Memory B cell (primary cell): Measurements from ENCODE around the gene VPS26B.
"Not testable (repeated sequence)": the region's sequence is repeated elsewhere in the genome, so short reads cannot be mapped to it uniquely, and the experiment has no call there.

Experiments used
- ATAC-seq: fragments of 150-1000 bp; cut with Tn5 transposase; 2 replicates; pipeline ENCODE4 v1.10.0; 2021; ENCODE audit warnings: low read depth, mild to moderate bottlenecking, moderate library complexity
- DNase-seq, 2 donors: peaks; one replicate each; pipeline ENCODE4 v3.0.0; 2022; ENCODE audit warnings: low spot score in 2 of 2
- H3K27ac Mint-ChIP-seq: one replicate; pipeline ENCODE4 v1.8.0; 2022; ENCODE audit warnings: mild to moderate bottlenecking, moderate library complexity, mixed read lengths
- H3K27me3 Mint-ChIP-seq: one replicate; pipeline ENCODE4 v1.8.0; 2022; ENCODE audit warnings: mixed read lengths
- H3K36me3 Mint-ChIP-seq: one replicate; pipeline ENCODE4 v1.8.0; 2022; ENCODE audit warnings: mild to moderate bottlenecking, mixed read lengths
- H3K4me1 Mint-ChIP-seq: one replicate; pipeline ENCODE4 v1.8.0; 2022; ENCODE audit warnings: mixed read lengths
- H3K4me3 Mint-ChIP-seq: one replicate; pipeline ENCODE4 v1.8.0; 2022; ENCODE audit warnings: mild to moderate bottlenecking, moderate library complexity, mixed read lengths
- H3K9me3 Mint-ChIP-seq: one replicate; pipeline ENCODE4 v1.8.0; 2022; ENCODE audit warnings: mixed read lengths

VPS26B gene

GRCh38 chr11:134242376-134242775 lies 17.9 kb downstream of the VPS26B start:
- Mint-ChIP-seq H3K36me3 (peaks cover 15% of the 10 kb centered on the region), H3K27ac (no peak overlapping the region), H3K9me3 (no peaks in the 10 kb centered on the region), H3K4me1 (peaks cover 7% of the 10 kb centered on the region), H3K27me3 (no peaks in the 10 kb centered on the region), H3K4me3 (no peak overlapping the region)
- no peak for ATAC-seq
- no peak for DNase-seq

GRCh38 chr11:134243913-134244312 lies 19.4 kb downstream of the VPS26B start:
- Mint-ChIP-seq H3K9me3 (no peaks in the 10 kb centered on the region), H3K4me1 (peaks cover 7% of the 10 kb centered on the region), H3K36me3 (peaks cover 16% of the 10 kb centered on the region), H3K4me3 (no peak overlapping the region), H3K27me3 (no peaks in the 10 kb centered on the region), H3K27ac (no peak overlapping the region)
- ATAC-seq (no peak), DNase-seq (no peak)

GRCh38 chr11:134244593-134244992 lies 20.1 kb downstream of the VPS26B start:
- Mint-ChIP-seq H3K27ac (no peak overlapping the region), H3K4me1 (peaks cover 7% of the 10 kb centered on the region), H3K27me3 (no peaks in the 10 kb centered on the region), H3K9me3 (no peaks in the 10 kb centered on the region), H3K4me3 (no peak overlapping the region), H3K36me3 (peaks cover 16% of the 10 kb centered on the region)
- peak; percentile 32 to 40 for DNase-seq
- peak; percentile 89 for ATAC-seq

GRCh38 chr11:134245434-134245833 lies 21.0 kb downstream of the VPS26B start:
- Mint-ChIP-seq H3K4me3 (no peak overlapping the region), H3K9me3 (no peaks in the 10 kb centered on the region), H3K4me1 (peaks cover 7% of the 10 kb centered on the region), H3K27ac (no peak overlapping the region), H3K36me3 (peaks cover 16% of the 10 kb centered on the region), H3K27me3 (no peaks in the 10 kb centered on the region)
- no peak for ATAC-seq
- no peak for DNase-seq

- peaks cover 16% of the 10 kb centered on the region for H3K36me3 Mint-ChIP-seq
Observed at GRCh38 chr11:134246100-134246499, 21.6 kb downstream of the VPS26B start.

DNA sequence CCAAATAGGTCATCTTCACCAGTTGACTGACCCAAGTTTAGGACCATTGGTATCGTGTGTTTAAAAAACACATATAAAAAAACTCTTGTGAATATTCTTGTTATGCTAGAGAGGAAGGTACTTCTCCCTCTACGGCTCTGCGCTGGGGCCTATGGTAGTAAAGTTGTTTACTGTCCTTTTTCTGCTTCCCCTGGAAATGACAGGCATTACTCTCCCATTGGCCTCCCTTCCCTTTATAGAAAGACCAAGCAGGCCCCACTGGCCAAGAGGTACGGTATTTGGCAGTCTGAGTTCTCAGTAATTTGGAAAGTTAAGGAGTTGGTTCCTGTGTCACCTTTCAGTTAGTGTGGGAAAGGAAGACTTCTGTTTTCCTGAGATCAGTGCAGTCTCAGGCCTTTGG lies 22.2 kb downstream of the VPS26B start:
- no peaks in the 10 kb centered on the region for H3K27me3 Mint-ChIP-seq
- H3K9me3 Mint-ChIP-seq: no peaks in the 10 kb centered on the region
- H3K4me3 Mint-ChIP-seq: no peak overlapping the region
- H3K27ac Mint-ChIP-seq: no peak overlapping the region
- H3K4me1 Mint-ChIP-seq: peaks cover 7% of the 10 kb centered on the region
- ATAC-seq: no peak
- peaks cover 16% of the 10 kb centered on the region for H3K36me3 Mint-ChIP-seq
- no peak for DNase-seq

More at GRCh38 chr11:134246100-134246499, 21.6 kb downstream of the VPS26B start:
- Mint-ChIP-seq H3K4me3 (no peak overlapping the region), H3K9me3 (no peaks in the 10 kb centered on the region), H3K27me3 (no peaks in the 10 kb centered on the region), H3K4me1 (peaks cover 7% of the 10 kb centered on the region), H3K27ac (no peak overlapping the region)
- DNase-seq (no peak), ATAC-seq (no peak)

GRCh38 chr11:134248910-134249480 lies 24.5 kb downstream of the VPS26B start:
- ATAC-seq: no peak
- Mint-ChIP-seq H3K27ac (no peak overlapping the region), H3K4me1 (peaks cover 14% of the 10 kb centered on the region), H3K9me3 (no peaks in the 10 kb centered on the region), H3K27me3 (no peaks in the 10 kb centered on the region), H3K36me3 (peaks cover 11% of the 10 kb centered on the region), H3K4me3 (no peak overlapping the region)
- DNase-seq: no peak

GRCh38 chr11:134250246-134250645 lies 25.8 kb downstream of the VPS26B start:
- Mint-ChIP-seq H3K27ac (no peak overlapping the region), H3K27me3 (no peaks in the 10 kb centered on the region), H3K4me3 (no peak overlapping the region), H3K9me3 (no peaks in the 10 kb centered on the region), H3K36me3 (peaks cover 11% of the 10 kb centered on the region), H3K4me1 (peaks cover 13% of the 10 kb centered on the region)
- DNase-seq (no peak), ATAC-seq (no peak)

GRCh38 chr11:134250675-134251074 lies 26.2 kb downstream of the VPS26B start:
- DNase-seq (no peak), ATAC-seq (no peak)
- H3K4me3 Mint-ChIP-seq: no peak overlapping the region
- peaks cover 13% of the 10 kb centered on the region for H3K4me1 Mint-ChIP-seq
- peaks cover 11% of the 10 kb centered on the region for H3K36me3 Mint-ChIP-seq
- no peak overlapping the region for H3K27ac Mint-ChIP-seq
- H3K27me3 Mint-ChIP-seq: no peaks in the 10 kb centered on the region
- H3K9me3 Mint-ChIP-seq: no peaks in the 10 kb centered on the region

DNA sequence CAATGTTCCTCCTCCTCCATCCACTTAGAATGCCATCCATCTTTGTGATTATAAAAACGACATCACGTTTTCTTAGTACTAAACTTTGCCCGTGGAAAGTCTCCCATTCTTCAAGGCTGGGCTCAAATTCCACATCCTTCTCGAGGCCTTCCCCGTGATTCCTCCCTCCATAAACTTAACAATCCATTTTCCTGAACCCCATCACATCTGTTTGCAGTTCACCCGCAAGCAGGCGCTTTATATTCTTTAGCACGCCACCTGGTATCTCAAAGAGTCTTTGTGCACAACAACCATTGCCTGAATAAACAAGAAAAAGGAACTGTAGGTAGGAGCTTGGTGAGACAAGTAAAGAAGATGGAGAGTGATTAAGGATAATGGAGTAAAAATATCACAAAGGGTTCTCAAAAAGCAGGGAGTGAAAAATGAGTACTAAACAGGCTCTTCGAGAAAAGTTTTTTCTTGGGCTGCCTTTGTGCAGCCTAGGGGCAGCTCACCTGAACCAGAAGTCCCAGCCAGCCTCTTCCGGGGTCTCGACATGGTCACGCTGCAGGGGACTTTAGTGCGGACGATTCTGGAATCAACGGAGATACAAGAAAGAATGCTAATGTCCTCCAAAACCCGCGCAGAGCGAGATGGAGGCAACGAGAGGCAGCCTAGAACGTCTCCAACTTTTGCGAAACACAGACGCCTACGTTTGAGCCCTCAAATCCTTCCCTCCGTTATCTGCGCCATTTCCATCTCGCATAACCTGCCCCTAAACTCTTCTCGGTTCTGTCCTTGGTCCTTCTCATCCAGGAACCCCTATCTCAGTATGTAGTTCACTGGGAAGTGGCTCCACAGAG lies 28.1 kb downstream of the VPS26B start:
- Mint-ChIP-seq H3K36me3 (peaks cover 8% of the 10 kb centered on the region), H3K9me3 (no peaks in the 10 kb centered on the region), H3K4me3 (peak overlapping the region; percentile 90), H3K27ac (peak overlapping the region; percentile 69), H3K27me3 (no peaks in the 10 kb centered on the region), H3K4me1 (peaks cover 13% of the 10 kb centered on the region)
- ATAC-seq: peak; percentile 2
- no peak for DNase-seq

GRCh38 chr11:134253188-134253993 lies 28.9 kb downstream of the VPS26B start, which contains the start of the genes ACAD8 and THYN1:
Gene ACAD8 (plus strand): TSS chr11:134253568. CDS start chr11:134253601, 33 bp downstream.
Gene THYN1 (minus strand): TSS chr11:134253352. CDS start chr11:134252882, 470 bp downstream.
- peak within 1 kb of the TSS; percentile 81 for H3K27ac Mint-ChIP-seq
- DNase-seq (peak; percentile 90 to 93), ATAC-seq (peak; percentile 99)
- no peaks in the 10 kb centered on the region for H3K27me3 Mint-ChIP-seq
- H3K4me1 Mint-ChIP-seq: peaks cover 13% of the 10 kb centered on the region
- H3K9me3 Mint-ChIP-seq: no peaks in the 10 kb centered on the region
- H3K4me3 Mint-ChIP-seq: peak within 1 kb of the TSS; percentile 90
- peaks cover 5% of the 10 kb centered on the region for H3K36me3 Mint-ChIP-seq

- Mint-ChIP-seq H3K27ac (no peak overlapping the region), H3K4me3 (peak overlapping the region; percentile 90)
Observed at GRCh38 chr11:134254433-134255183, 30.1 kb downstream of the VPS26B start.

DNA sequence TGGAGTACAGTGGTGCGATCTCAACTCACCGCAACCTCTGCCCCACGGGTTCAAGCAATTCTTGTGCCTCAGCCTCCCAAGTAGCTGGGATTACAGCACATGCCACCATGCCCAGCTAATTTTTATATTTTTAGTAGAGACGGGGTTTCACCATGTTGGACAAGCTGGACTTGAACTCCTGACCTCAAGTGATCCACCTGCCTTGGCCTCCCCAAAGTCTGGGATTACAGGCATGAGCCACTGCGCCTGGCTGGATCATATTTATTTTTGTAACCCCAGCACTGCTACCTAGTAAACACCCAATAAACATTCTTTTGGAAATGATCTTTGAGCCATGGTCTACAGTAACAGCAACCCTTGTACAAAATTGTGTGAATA lies 30.7 kb downstream of the VPS26B start:
- H3K27ac Mint-ChIP-seq, ATAC-seq, H3K36me3 Mint-ChIP-seq, H3K4me3 Mint-ChIP-seq, H3K9me3 Mint-ChIP-seq, DNase-seq, H3K27me3 Mint-ChIP-seq: not testable (repeated sequence)
- H3K4me1 Mint-ChIP-seq: peaks cover 13% of the 10 kb centered on the region

More at GRCh38 chr11:134254433-134255183, 30.1 kb downstream of the VPS26B start:
- peaks cover 9% of the 10 kb centered on the region for H3K36me3 Mint-ChIP-seq
- H3K9me3 Mint-ChIP-seq: no peaks in the 10 kb centered on the region
- no peak for DNase-seq
- peaks cover 13% of the 10 kb centered on the region for H3K4me1 Mint-ChIP-seq
- ATAC-seq: no peak
- H3K27me3 Mint-ChIP-seq: no peaks in the 10 kb centered on the region
